A549 (cell line): ENCODE measurements around the gene PDK3. TPM values are rescaled to one million over a fixed set of nuclear protein-coding genes. Genes with fewer than 3 reads are reported as not detected.

ENCODE experiments used
- polyA plus RNA-seq, 4 experiments: library from polyadenylated mRNA; depleted of rRNA in 3 of 4; stranded (reverse); fragments of >200 nt; fragmentation: RNase III in 1 of 4; extraction: RNeasy Plus Mini Kit Qiagen cat#74134 plus additional on column Dnase treatment in 1 of 4; gene quantifications; 2 replicates in 3 of 4; 3 replicates in 1 of 4; pipeline ENCODE4 v1.2.3, GENCODE V29; 2011 to 2017
- small RNA-seq, 6 experiments: library from RNA; depleted of rRNA; stranded (forward); fragments of <200 nt; gene quantifications; one replicate each; pipeline ENCODE3, GENCODE V24; 2012

The PDK3 gene
- polyA plus RNA-seq, 2 of the 4 experiments (the other 2 are of a cell fraction) = 5.3 to 14.1 TPM

Small RNAs within 50 kb of the gene (small RNA-seq; reads per million reads assigned to genes)
- 0 to 1.3 (median 0) reads per million in 6 experiments for gene SNRPEP9

Other genes starting within 250 kb of the PDK3 start
- gene SUPT20HL2, start 151.2 kb upstream of the PDK3 start, polyA plus RNA-seq (2011; rRNA removed) = not detected in 2 replicates
- gene SUPT20HL2, start 151.2 kb upstream of the PDK3 start, polyA plus RNA-seq (2017; fragmentation: RNase III; extraction: RNeasy Plus Mini Kit Qiagen cat#74134 plus additional on column Dnase treatment) = not detected in 3 replicates
- not detected in 2 replicates for gene SUPT20HL1, start 104.6 kb upstream of the PDK3 start, polyA plus RNA-seq (2011; rRNA removed)
- not detected in 3 replicates for gene SUPT20HL1, start 104.6 kb upstream of the PDK3 start, polyA plus RNA-seq (2017; fragmentation: RNase III; extraction: RNeasy Plus Mini Kit Qiagen cat#74134 plus additional on column Dnase treatment)
- gene PCYT1B, start 182.1 kb downstream of the PDK3 start, polyA plus RNA-seq (2011; rRNA removed) = not detected in 2 replicates
- 0.05 TPM in 1 of 3 replicates, not detected in the others for gene PCYT1B, start 182.1 kb downstream of the PDK3 start, polyA plus RNA-seq (2017; fragmentation: RNase III; extraction: RNeasy Plus Mini Kit Qiagen cat#74134 plus additional on column Dnase treatment)
- gene POLA1, start 228.6 kb downstream of the PDK3 start, polyA plus RNA-seq (2011; rRNA removed) = 8.8 and 14.3 TPM in 2 replicates
- gene POLA1, start 228.6 kb downstream of the PDK3 start, polyA plus RNA-seq (2017; fragmentation: RNase III; extraction: RNeasy Plus Mini Kit Qiagen cat#74134 plus additional on column Dnase treatment) = 15.4 to 18.6 TPM (median 17.5 TPM) in 3 replicates